ENCODE data around the gene RASA3. TPM values are rescaled to one million over a fixed set of nuclear protein-coding genes. Genes with fewer than 3 reads are reported as not detected.
"Not testable (repeated sequence)": the region's sequence is repeated elsewhere in the genome, so short reads cannot be mapped to it uniquely, and the experiment has no call there.

The RASA3 gene
- total and polyA plus RNA-seq, 2 of the 4 experiments (the other 2 are of a cell fraction): 21.0 to 31.4 TPM

DNA sequence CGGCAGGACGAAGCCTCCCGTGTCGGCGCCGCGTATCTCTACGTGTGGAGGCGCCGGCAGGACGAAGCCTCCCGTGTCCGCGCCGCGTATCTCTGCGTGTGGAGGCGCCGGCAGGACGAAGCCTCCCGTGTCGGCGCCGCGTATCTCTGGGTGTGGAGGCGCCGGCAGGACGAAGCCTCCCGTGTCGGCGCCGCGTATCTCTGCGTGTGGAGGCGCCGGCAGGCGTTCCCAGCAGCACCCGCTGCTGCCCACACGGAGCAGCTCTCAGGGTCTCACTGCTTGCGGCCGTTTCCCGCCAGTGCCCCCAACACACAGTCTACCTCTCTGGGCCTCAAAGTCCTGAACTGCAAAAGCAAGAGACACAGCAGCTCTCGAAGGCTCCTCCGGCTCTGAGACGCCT is 56.6 kb downstream of the RASA3 start:
- H4K20me1 ChIP-seq (ENCODE audit: insufficient read depth, low read length): peaks cover 81% of the 10 kb centered on the region
- H3K23ac ChIP-seq (ENCODE audit: low read depth, low read length); in situ Hi-C loops (cut with MboI; ENCODE audit: low sequenced_read_pairs): not testable (repeated sequence)

More for the DNA sequence above, 56.6 kb downstream of the RASA3 start:
- H3K9me3 ChIP-seq (ENCODE audit: control insufficient read depth, insufficient read depth, low read length); H2BK20ac ChIP-seq (ENCODE audit: low read depth, low read length); H2AK9ac ChIP-seq (replicated peaks; ENCODE audit: low read depth, low read length, poor library complexity); H2AFZ ChIP-seq (replicated peaks; ENCODE audit: low read length, poor library complexity); H3K9ac ChIP-seq (ENCODE audit: low read depth, low read length); intact Hi-C loops (cut with micrococcal nuclease); H3K14ac ChIP-seq (replicated peaks; ENCODE audit: low read depth, low read length); H3K4me3 ChIP-seq (ENCODE audit: insufficient read depth, low read depth, low read length); H4K91ac ChIP-seq (ENCODE audit: insufficient read depth, low read depth, low read length); H3K4ac ChIP-seq (ENCODE audit: low read depth, low read length); POLR2A ChIA-PET (ENCODE audit: unreplicated experiment); dilution Hi-C loops (cut with HindIII; ENCODE audit: low sequenced_read_pairs, unreplicated experiment); H3K4me2 ChIP-seq (ENCODE audit: low read depth, low read length); H4K8ac ChIP-seq (ENCODE audit: low read depth in 2 of 2, low read length in 2 of 2); H2BK15ac ChIP-seq (ENCODE audit: low read depth, low read length); CTCF ChIA-PET; BruUV-seq (replicated peaks); ATAC-seq (ENCODE audit: low read depth); H3K56ac ChIP-seq (ENCODE audit: extremely low read depth, insufficient read depth, low read length); H3K27ac ChIP-seq (ENCODE audit: insufficient read depth, low read length); H3K18ac ChIP-seq (ENCODE audit: low read depth, low read length); H2AK5ac ChIP-seq (ENCODE audit: low read depth, low read length); H3K27me3 ChIP-seq (ENCODE audit: control insufficient read depth, insufficient read depth, low read length); H4K5ac ChIP-seq (ENCODE audit: low read depth, low read length); DNase-seq; H2BK5ac ChIP-seq (ENCODE audit: low read depth, low read length, poor library complexity, severe bottlenecking); H2BK120ac ChIP-seq (ENCODE audit: low read depth, low read length): not testable (repeated sequence)
- Histone ChIP-seq H3K9me1 (ENCODE audit: insufficient read depth, low read length) (peaks cover 23% of the 10 kb centered on the region), H3K4me1 (ENCODE audit: control insufficient read depth, insufficient read depth, low read length) (peaks cover 20% of the 10 kb centered on the region), H3K79me1 (ENCODE audit: low read depth in 1 of 2, low read length in 2 of 2) (peaks cover 22 to 84% of the 10 kb centered on the region in 2 experiments), H3K36me3 (ENCODE audit: control insufficient read depth, insufficient read depth, low read length) (peaks cover 33% of the 10 kb centered on the region)
- 97% methylated on average over 14 of the region's 45 CpGs; no CpG with 5 or more reads in 1 of the 2 experiments for whole genome bisulfite sequencing, 2 experiments (ENCODE audit: extremely low coverage in 2 of 2, insufficient read length in 1 of 2)

Measured in IMR-90 (cell line).